DOHH2 (cell line): ENCODE data around the gene MBLAC1.

ENCODE experiments used
- H3F3A ChIP-seq: fragments of 200-600 bp; sonication (generic), shearing (Covaris generic); 2 replicates; pipeline ENCODE4 v1.6.0; 2016; ENCODE audit warnings: antibody characterized with exemption, mild to moderate bottlenecking; ENCODE audit not compliant: control insufficient read depth, insufficient read depth
- H3K27ac ChIP-seq: fragments of 200-600 bp; sonication (generic); 2 replicates; pipeline ENCODE4 v1.5.1; 2014; ENCODE audit warnings: low read depth, mild to moderate bottlenecking, low read length, moderate library complexity
- H3K27me3 ChIP-seq: fragments of 200-600 bp; sonication (generic); 2 replicates; pipeline ENCODE4 v1.6.1; 2014; ENCODE audit warnings: mild to moderate bottlenecking, low read length, mixed read lengths; ENCODE audit not compliant: control insufficient read depth
- H3K36me3 ChIP-seq: fragments of 200-600 bp; sonication (generic); 2 replicates; pipeline ENCODE4 v1.6.1; 2014; ENCODE audit warnings: mild to moderate bottlenecking, low read length, moderate library complexity, mixed read lengths; ENCODE audit not compliant: control insufficient read depth
- H3K4me1 ChIP-seq: fragments of 200-600 bp; sonication (generic); 2 replicates; pipeline ENCODE4 v1.6.1; 2014; ENCODE audit warnings: mild to moderate bottlenecking, low read length, mixed read lengths; ENCODE audit not compliant: control insufficient read depth
- H3K4me2 ChIP-seq: fragments of 200-600 bp; sonication (generic); 2 replicates; pipeline ENCODE4 v1.6.0; 2014; ENCODE audit warnings: mild to moderate bottlenecking, low read length, moderate library complexity
- H3K4me3 ChIP-seq: fragments of 200-600 bp; sonication (generic); 2 replicates; pipeline ENCODE4 v1.5.1; 2014; ENCODE audit warnings: mild to moderate bottlenecking, low read length, mixed read lengths
- H3K79me2 ChIP-seq: fragments of 200-600 bp; sonication (generic); 2 replicates; pipeline ENCODE4 v1.6.1; 2014; ENCODE audit warnings: mild to moderate bottlenecking, low read length, mixed read lengths; ENCODE audit not compliant: control insufficient read depth
- H3K9me2 ChIP-seq: fragments of 200-600 bp; sonication (generic); replicated peaks from 2 replicates; pipeline ENCODE4 v1.6.1; 2014; ENCODE audit warnings: mild to moderate bottlenecking, low read length, mixed read lengths; ENCODE audit not compliant: control insufficient read depth
- H3K9me3 ChIP-seq: fragments of 200-600 bp; sonication (generic); 2 replicates; pipeline ENCODE4 v1.6.1; 2014; ENCODE audit warnings: antibody characterized with exemption, low read length, mixed read lengths; ENCODE audit not compliant: control insufficient read depth, insufficient read depth
- H4K20me1 ChIP-seq: fragments of 200-600 bp; sonication (generic); 2 replicates; pipeline ENCODE4 v1.6.0; 2014; ENCODE audit warnings: low read depth, mild to moderate bottlenecking, antibody characterized with exemption, low read length, moderate library complexity; ENCODE audit not compliant: control insufficient read depth, insufficient read depth
- CTCF ChIP-seq: fragments of 200-600 bp; sonication (generic); IDR thresholded peaks from one replicate; pipeline ENCODE4 v1.5.1; 2014; ENCODE audit warnings: antibody characterized with exemption, mild to moderate bottlenecking, low read depth, low read length; ENCODE audit not compliant: poor library complexity, severe bottlenecking
- EZH2phosphoT487 ChIP-seq: fragments of 200-600 bp; sonication (generic); IDR thresholded peaks from 2 replicates; pipeline ENCODE4 v1.6.1; 2017; ENCODE audit warnings: borderline replicate concordance, mild to moderate bottlenecking, antibody characterized with exemption, low read length, moderate library complexity, mixed read lengths

MBLAC1 gene

GRCh38 chr7:100169147-100169850 is 42.5 kb downstream of the MBLAC1 start:
- Histone ChIP-seq H3K9me2 (no peaks in the 10 kb centered on the region), H3K9me3 (no peaks in the 10 kb centered on the region), H3K4me3 (no peak overlapping the region; the same call in 1 of the 2 replicates), H3K79me2 (no peaks in the 10 kb centered on the region), H4K20me1 (no peaks in the 10 kb centered on the region), H3K27ac (no peak overlapping the region), H3F3A (peaks cover 16% of the 10 kb centered on the region), H3K27me3 (peaks cover 16% of the 10 kb centered on the region), H3K4me1 (peaks cover 60% of the 10 kb centered on the region), H3K36me3 (peaks cover 22% of the 10 kb centered on the region), H3K4me2 (peak overlapping the region; percentile 80)
- TF ChIP-seq EZH2phosphoT487 (no peak), CTCF (no peak)

- no peak overlapping the region for H3K27ac ChIP-seq
- no peaks in the 10 kb centered on the region for H3K9me2 ChIP-seq
- no peaks in the 10 kb centered on the region for H3K9me3 ChIP-seq
- peaks cover 32% of the 10 kb centered on the region for H3K36me3 ChIP-seq
- TF ChIP-seq CTCF (no peak), EZH2phosphoT487 (no peak)
- peaks cover 16% of the 10 kb centered on the region for H3F3A ChIP-seq
- peaks cover 70% of the 10 kb centered on the region for H3K4me1 ChIP-seq
- peak overlapping the region; percentile 52 for H3K4me3 ChIP-seq
- peaks cover 3% of the 10 kb centered on the region; the same call in 1 of the 2 replicates for H3K79me2 ChIP-seq
- H3K4me2 ChIP-seq, result peak overlapping the region; percentile 68
- no peaks in the 10 kb centered on the region for H4K20me1 ChIP-seq
- H3K27me3 ChIP-seq, result peaks cover 16% of the 10 kb centered on the region
Observed at GRCh38 chr7:100170101-100170897, 43.5 kb downstream of the MBLAC1 start.

- Histone ChIP-seq H4K20me1 (peaks cover under 1% of the 10 kb centered on the region; the same call in 1 of the 2 replicates), H3K9me3 (no peaks in the 10 kb centered on the region), H3K4me1 (peaks cover 77% of the 10 kb centered on the region), H3F3A (peaks cover 16% of the 10 kb centered on the region), H3K9me2 (no peaks in the 10 kb centered on the region), H3K27ac (no peak overlapping the region), H3K4me2 (peak overlapping the region; percentile 68), H3K79me2 (peaks cover 10% of the 10 kb centered on the region), H3K36me3 (peaks cover 36% of the 10 kb centered on the region), H3K27me3 (peaks cover 16% of the 10 kb centered on the region), H3K4me3 (peak overlapping the region; percentile 52)
- no peak for TF ChIP-seq EZH2phosphoT487
Observed at GRCh38 chr7:100171087-100171681, 44.4 kb downstream of the MBLAC1 start.
